Stimulated activated CD8-positive, alpha-beta memory T cell treated with anti-CD3 and anti-CD28 coated beads, Interleukin-12 subunit alpha, Interleukin-12 subunit beta, amount 100 ng/mL, for 4 hours (primary cell): ENCODE data around the gene ATP6V1B1.

ENCODE experiments used
- DNase-seq: peaks from one replicate; pipeline ENCODE4 v3.0.0-alpha.2; 2020; ENCODE audit warnings: low read depth

The ATP6V1B1 gene

GRCh38 chr2:70901227-70902066 is 34.3 kb upstream of the ATP6V1B1 start:
- DNase-seq = no peak

- DNase-seq = no peak
These were observed 33.6 kb upstream of the ATP6V1B1 start for GRCh38 chr2:70902067-70902442.

- DNase-seq = no peak
These were observed 33.1 kb upstream of the ATP6V1B1 start for GRCh38 chr2:70902579-70902978.

GRCh38 chr2:70903171-70903570 is 32.5 kb upstream of the ATP6V1B1 start:
- no peak for DNase-seq

- no peak for DNase-seq
These were observed 31.9 kb upstream of the ATP6V1B1 start for GRCh38 chr2:70903641-70904340.

GRCh38 chr2:70904371-70905216 is 31.1 kb upstream of the ATP6V1B1 start:
- no peak for DNase-seq

GRCh38 chr2:70905443-70906421 is 30.0 kb upstream of the ATP6V1B1 start:
- no peak for DNase-seq

GRCh38 chr2:70906439-70907005 is 29.2 kb upstream of the ATP6V1B1 start:
- no peak for DNase-seq

- no peak for DNase-seq
These were observed 28.3 kb upstream of the ATP6V1B1 start for GRCh38 chr2:70907130-70908057.

GRCh38 chr2:70916291-70916690 is 19.4 kb upstream of the ATP6V1B1 start:
- no peak for DNase-seq

GRCh38 chr2:70918016-70918415 is 17.7 kb upstream of the ATP6V1B1 start:
- DNase-seq = no peak

- DNase-seq = peak; percentile 28
These were observed 15.9 kb upstream of the ATP6V1B1 start for GRCh38 chr2:70919672-70920366.

- DNase-seq = no peak
These were observed 15.4 kb upstream of the ATP6V1B1 start for GRCh38 chr2:70920367-70920715.

- DNase-seq = no peak
These were observed 14.7 kb upstream of the ATP6V1B1 start for GRCh38 chr2:70921031-70921430.

- no peak for DNase-seq
These were observed 13.9 kb upstream of the ATP6V1B1 start for GRCh38 chr2:70921839-70922234.

- DNase-seq = no peak
These were observed 13.2 kb upstream of the ATP6V1B1 start for GRCh38 chr2:70922235-70923234.

GRCh38 chr2:70923378-70924015 is 12.2 kb upstream of the ATP6V1B1 start:
- DNase-seq = no peak

GRCh38 chr2:70926042-70926441 is 9.7 kb upstream of the ATP6V1B1 start:
- DNase-seq = no peak
